22Rv1 (cell line): ENCODE results near the gene HNRNPA2B1.

Source experiments
- CTCF ChIP-seq: fragments of 450-650 bp; IDR thresholded peaks from 2 replicates; pipeline ENCODE4 v1.5.1; 2017; ENCODE audit warnings: mild to moderate bottlenecking
- ZFX ChIP-seq: fragments of 450-650 bp; IDR thresholded peaks from 2 replicates; pipeline ENCODE4 v1.6.1; 2017; ENCODE audit warnings: antibody characterized with exemption, borderline replicate concordance

- TF ChIP-seq CTCF = no peak
- no peak for TF ChIP-seq ZFX
Observed at GRCh38 chr7:26165950-26166683, 34.4 kb downstream of the HNRNPA2B1 start.
